ENCODE data around the gene NPSR1.

- TF ChIP-seq CTCF (conservative IDR thresholded peaks at IDR 0.05; ENCODE audit: low read length) (no peak), EZH2phosphoT487 (IDR thresholded peaks at IDR 0.05; ENCODE audit: borderline replicate concordance, low read depth, low read length) (no peak)
These were observed 217.5 kb downstream of the NPSR1 start for GRCh38 chr7:34875481-34875880.

Data from OCI-LY7 (cell line).